ENCODE data around the gene TLE1. TPM values are rescaled to one million over a fixed set of nuclear protein-coding genes. Genes with fewer than 3 reads are reported as not detected.

The TLE1 gene
- total and polyA plus RNA-seq, 9 of the 15 experiments (the other 6 are each of a cell fraction or from before 2014, with no cell fraction given): 0.11 TPM; not detected in 8

DNA sequence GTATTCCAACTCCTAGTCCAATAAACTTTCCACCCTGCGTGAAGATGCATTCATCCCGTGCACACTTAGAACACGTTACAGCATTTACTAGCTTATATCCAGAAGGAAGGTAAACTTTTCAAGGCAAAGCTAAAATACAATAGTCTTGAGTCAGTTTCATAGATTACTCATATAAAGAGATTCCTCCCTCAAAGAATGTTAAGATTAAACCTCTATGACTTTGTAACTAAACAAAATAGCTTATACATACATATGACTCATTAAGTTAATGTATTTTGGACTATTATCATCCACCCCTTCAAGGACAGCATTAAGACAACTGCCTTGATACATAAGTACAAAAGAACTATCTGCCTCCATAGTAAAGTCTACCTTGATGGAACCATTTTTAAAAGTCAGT lies 36.1 kb downstream of the TLE1 start:
- FAIRE-seq (no peak), ATAC-seq (no peak), DNase-seq (ENCODE audit: extremely low read depth in 1 of 4, low spot score in 3 of 4) (no peak)
- Histone ChIP-seq H4K20me1 (replicated peaks; ENCODE audit: control insufficient read depth, insufficient read depth, low read length) (no peaks in the 10 kb centered on the region), H3K27me3 (ENCODE audit: control insufficient read depth in 2 of 2, insufficient read depth in 2 of 2, low read length in 2 of 2) (no peaks in the 10 kb centered on the region), H3K79me2 (ENCODE audit: control insufficient read depth, insufficient read depth, low read length) (no peaks in the 10 kb centered on the region), H3K4me3 (no peak overlapping the region), H3K36me3 (ENCODE audit: control insufficient read depth, insufficient read depth, low read length) (no peaks in the 10 kb centered on the region), H3K4me2 (ENCODE audit: insufficient read depth, low read length) (no peak overlapping the region), H3K9ac (ENCODE audit: insufficient read depth in 1 of 2, low read depth in 2 of 2, low read length in 2 of 2) (no peak overlapping the region), H3K4me1 (replicated peaks in 1 of 2; ENCODE audit: control insufficient read depth in 2 of 2, insufficient read depth in 2 of 2, low read length in 2 of 2) (no peaks in the 10 kb centered on the region), H2AFZ (ENCODE audit: low read depth, low read length) (no peak overlapping the region), H3K27ac (ENCODE audit: extremely low read depth, low read depth, low read length) (no peak overlapping the region), H3K9me1 (ENCODE audit: control insufficient read depth, insufficient read depth, low read length) (no peaks in the 10 kb centered on the region), H3K9me3 (replicated peaks; ENCODE audit: control insufficient read depth, insufficient read depth, low read depth, low read length) (no peaks in the 10 kb centered on the region)
- POLR2A ChIA-PET: no interaction called here
- in situ Hi-C loops (cut with MboI): no loop called here
- CTCF ChIA-PET (ENCODE audit: low intra/inter-chr PET ratio): no interaction called here
- intact Hi-C loops (cut with micrococcal nuclease): no loop called here
- WGBS (ENCODE audit: insufficient coverage, low coverage, missing lambda C conversion rate): 0% methylated on average over 3 of the region's 3 CpGs
- no peak for TF ChIP-seq NCOA1 (IDR thresholded peaks at IDR 0.05; ENCODE audit: low read depth)
- no peak for TF ChIP-seq POLR2A (conservative IDR thresholded peaks at IDR 0.05)
- TF ChIP-seq ZNF274 (IDR thresholded peaks at IDR 0.05; ENCODE audit: borderline replicate concordance, low read depth, low read length): no peak
- TF ChIP-seq NUFIP1 (IDR thresholded peaks at IDR 0.05; ENCODE audit: partially characterized antibody): no peak
- TF ChIP-seq BCLAF1 (IDR thresholded peaks at IDR 0.05; ENCODE audit: borderline replicate concordance in 1 of 2, control insufficient read depth in 1 of 2, low read depth in 2 of 2, low read length in 1 of 2): no peak
- no peak for TF ChIP-seq IRF2 (CRISPR knock-in tag; IDR thresholded peaks at IDR 0.05)
- TF ChIP-seq COPS2 (conservative IDR thresholded peaks at IDR 0.05): no peak
- no TSS peak for BruUV-seq (replicated peaks)
